ENCODE measurements around the gene PRKD2. TPM values are rescaled to one million over a fixed set of nuclear protein-coding genes. Genes with fewer than 3 reads are reported as not detected.

Gene PRKD2
- total and polyA plus RNA-seq, 2 experiments from 2014 or later, result 53.8 to 68.0 TPM

DNA sequence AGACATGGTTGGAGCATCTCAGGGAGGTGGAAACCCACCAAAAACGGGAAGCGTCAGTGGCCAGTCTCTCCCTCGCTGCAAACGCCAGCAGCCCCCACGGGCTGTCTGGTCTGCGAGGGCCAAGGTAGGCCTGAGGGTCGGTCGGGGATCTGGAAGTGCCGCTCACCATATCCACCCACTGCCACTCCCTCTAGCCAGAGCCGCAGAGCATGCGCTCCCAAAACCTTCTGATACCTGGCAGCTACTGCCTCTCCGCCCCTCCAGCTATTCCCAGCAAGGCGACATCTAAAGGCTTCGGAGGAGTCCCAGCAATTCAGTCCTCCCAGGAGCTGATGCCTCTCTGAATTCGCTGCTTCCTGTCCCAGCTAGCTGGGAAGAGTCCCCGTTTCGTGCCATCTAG lies 24.5 kb upstream of the PRKD2 start:
- Histone ChIP-seq H3F3A (replicated peaks; ENCODE audit: low read depth) (no peaks in the 10 kb centered on the region), H4K20me1 (replicated peaks; ENCODE audit: insufficient read depth) (peaks cover 78% of the 10 kb centered on the region), H3K27me3 (ENCODE audit: insufficient read depth) (no peaks in the 10 kb centered on the region), H2AFZ (no peak overlapping the region), H3K79me2 (replicated peaks; ENCODE audit: insufficient read depth) (peaks cover 81% of the 10 kb centered on the region), H3K4me3 (no peak overlapping the region), H3K4me1 (ENCODE audit: insufficient read depth) (peaks cover 7% of the 10 kb centered on the region; the same call in 1 of the 2 replicates), H3K36me3 (ENCODE audit: insufficient read depth) (peaks cover 10% of the 10 kb centered on the region), H3K9me2 (ENCODE audit: insufficient read depth) (no peaks in the 10 kb centered on the region), H3K4me2 (no peak overlapping the region), H3K27ac (ENCODE audit: low read depth) (peak overlapping the region; percentile 50)
- Mint-ChIP-seq H3K9me3 (no peaks in the 10 kb centered on the region; the same call in 1 of the 3 replicates), H3K27me3 (ENCODE audit: insufficient read depth, low read depth, poor library complexity) (peaks cover 16% of the 10 kb centered on the region), H3K27ac (peak overlapping the region; percentile 51; the same call in 1 of the 2 replicates), H3K4me1 (peaks cover 43% of the 10 kb centered on the region), H3K36me3 (ENCODE audit: low read depth) (peaks cover 38% of the 10 kb centered on the region), H3K4me3 (peak overlapping the region; percentile 17; the same call in 1 of the 3 replicates)
- ATAC-seq (no peak), DNase-seq (ENCODE audit: low spot score) (peak; percentile 32)
- TF ChIP-seq NANOG (IDR thresholded peaks at IDR 0.05; ENCODE audit: borderline replicate concordance), result no peak
- TF ChIP-seq EZH2phosphoT487 (IDR thresholded peaks at IDR 0.05; ENCODE audit: unreplicated experiment), result no peak
- no peak for TF ChIP-seq JUNB (IDR thresholded peaks at IDR 0.05; ENCODE audit: unreplicated experiment)
- TF ChIP-seq CREB1 (CRISPR knock-in tag; IDR thresholded peaks at IDR 0.05; ENCODE audit: low read depth), result no peak
- TF ChIP-seq, protein P1, sequence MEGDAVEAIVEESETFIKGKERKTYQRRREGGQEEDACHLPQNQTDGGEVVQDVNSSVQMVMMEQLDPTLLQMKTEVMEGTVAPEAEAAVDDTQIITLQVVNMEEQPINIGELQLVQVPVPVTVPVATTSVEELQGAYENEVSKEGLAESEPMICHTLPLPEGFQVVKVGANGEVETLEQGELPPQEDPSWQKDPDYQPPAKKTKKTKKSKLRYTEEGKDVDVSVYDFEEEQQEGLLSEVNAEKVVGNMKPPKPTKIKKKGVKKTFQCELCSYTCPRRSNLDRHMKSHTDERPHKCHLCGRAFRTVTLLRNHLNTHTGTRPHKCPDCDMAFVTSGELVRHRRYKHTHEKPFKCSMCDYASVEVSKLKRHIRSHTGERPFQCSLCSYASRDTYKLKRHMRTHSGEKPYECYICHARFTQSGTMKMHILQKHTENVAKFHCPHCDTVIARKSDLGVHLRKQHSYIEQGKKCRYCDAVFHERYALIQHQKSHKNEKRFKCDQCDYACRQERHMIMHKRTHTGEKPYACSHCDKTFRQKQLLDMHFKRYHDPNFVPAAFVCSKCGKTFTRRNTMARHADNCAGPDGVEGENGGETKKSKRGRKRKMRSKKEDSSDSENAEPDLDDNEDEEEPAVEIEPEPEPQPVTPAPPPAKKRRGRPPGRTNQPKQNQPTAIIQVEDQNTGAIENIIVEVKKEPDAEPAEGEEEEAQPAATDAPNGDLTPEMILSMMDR (conservative IDR thresholded peaks at IDR 0.05; ENCODE audit: low read depth in 2 of 2), result no peak
- no peak for TF ChIP-seq POLR2AphosphoS5 (IDR thresholded peaks at IDR 0.05; ENCODE audit: low read depth)

- Histone ChIP-seq H3K27ac (ENCODE audit: low read depth) (0 out of 2 replicates have a peak overlapping the region, but pooled peaks have one; percentile 26), H3K36me3 (ENCODE audit: insufficient read depth) (peaks cover 22% of the 10 kb centered on the region), H3K4me3 (no peak overlapping the region), H3K27me3 (ENCODE audit: insufficient read depth) (no peaks in the 10 kb centered on the region), H3K9me2 (ENCODE audit: insufficient read depth) (no peaks in the 10 kb centered on the region), H3F3A (replicated peaks; ENCODE audit: low read depth) (no peaks in the 10 kb centered on the region), H3K79me2 (replicated peaks; ENCODE audit: insufficient read depth) (peaks cover 85% of the 10 kb centered on the region), H3K4me2 (no peak overlapping the region), H3K4me1 (ENCODE audit: insufficient read depth) (peaks cover 7% of the 10 kb centered on the region; the same call in 1 of the 2 replicates), H4K20me1 (replicated peaks; ENCODE audit: insufficient read depth) (peaks cover 69% of the 10 kb centered on the region), H2AFZ (no peak overlapping the region)
- peaks cover 11% of the 10 kb centered on the region for H3K27me3 Mint-ChIP-seq (ENCODE audit: insufficient read depth, low read depth, poor library complexity)
- no peak overlapping the region for H3K4me3 Mint-ChIP-seq
- DNase-seq (ENCODE audit: low spot score), result no peak
- peak overlapping the region; percentile 38 for H3K27ac Mint-ChIP-seq
- H3K9me3 Mint-ChIP-seq, result no peaks in the 10 kb centered on the region; the same call in 2 of the 3 replicates
- H3K4me1 Mint-ChIP-seq, result peaks cover 35% of the 10 kb centered on the region
- peaks cover 48% of the 10 kb centered on the region for H3K36me3 Mint-ChIP-seq (ENCODE audit: low read depth)
- no peak for TF ChIP-seq ZNF114 (CRISPR knock-in tag; IDR thresholded peaks at IDR 0.05)
- no peak for TF ChIP-seq POLR2AphosphoS5 (IDR thresholded peaks at IDR 0.05; ENCODE audit: low read depth)
- TF ChIP-seq NANOG (IDR thresholded peaks at IDR 0.05; ENCODE audit: borderline replicate concordance), result no peak
- TF ChIP-seq, protein P2, sequence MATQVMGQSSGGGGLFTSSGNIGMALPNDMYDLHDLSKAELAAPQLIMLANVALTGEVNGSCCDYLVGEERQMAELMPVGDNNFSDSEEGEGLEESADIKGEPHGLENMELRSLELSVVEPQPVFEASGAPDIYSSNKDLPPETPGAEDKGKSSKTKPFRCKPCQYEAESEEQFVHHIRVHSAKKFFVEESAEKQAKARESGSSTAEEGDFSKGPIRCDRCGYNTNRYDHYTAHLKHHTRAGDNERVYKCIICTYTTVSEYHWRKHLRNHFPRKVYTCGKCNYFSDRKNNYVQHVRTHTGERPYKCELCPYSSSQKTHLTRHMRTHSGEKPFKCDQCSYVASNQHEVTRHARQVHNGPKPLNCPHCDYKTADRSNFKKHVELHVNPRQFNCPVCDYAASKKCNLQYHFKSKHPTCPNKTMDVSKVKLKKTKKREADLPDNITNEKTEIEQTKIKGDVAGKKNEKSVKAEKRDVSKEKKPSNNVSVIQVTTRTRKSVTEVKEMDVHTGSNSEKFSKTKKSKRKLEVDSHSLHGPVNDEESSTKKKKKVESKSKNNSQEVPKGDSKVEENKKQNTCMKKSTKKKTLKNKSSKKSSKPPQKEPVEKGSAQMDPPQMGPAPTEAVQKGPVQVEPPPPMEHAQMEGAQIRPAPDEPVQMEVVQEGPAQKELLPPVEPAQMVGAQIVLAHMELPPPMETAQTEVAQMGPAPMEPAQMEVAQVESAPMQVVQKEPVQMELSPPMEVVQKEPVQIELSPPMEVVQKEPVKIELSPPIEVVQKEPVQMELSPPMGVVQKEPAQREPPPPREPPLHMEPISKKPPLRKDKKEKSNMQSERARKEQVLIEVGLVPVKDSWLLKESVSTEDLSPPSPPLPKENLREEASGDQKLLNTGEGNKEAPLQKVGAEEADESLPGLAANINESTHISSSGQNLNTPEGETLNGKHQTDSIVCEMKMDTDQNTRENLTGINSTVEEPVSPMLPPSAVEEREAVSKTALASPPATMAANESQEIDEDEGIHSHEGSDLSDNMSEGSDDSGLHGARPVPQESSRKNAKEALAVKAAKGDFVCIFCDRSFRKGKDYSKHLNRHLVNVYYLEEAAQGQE (IDR thresholded peaks at IDR 0.05; ENCODE audit: unreplicated experiment), result no peak
- TF ChIP-seq JUNB (IDR thresholded peaks at IDR 0.05; ENCODE audit: unreplicated experiment), result no peak
- no peak for TF ChIP-seq EZH2phosphoT487 (IDR thresholded peaks at IDR 0.05; ENCODE audit: unreplicated experiment)
- ATAC-seq, result no peak
Observed at GRCh38 chr19:46739290-46739771, 22.4 kb upstream of the PRKD2 start.
